GM18909 (cell line): ENCODE data around the gene CPNE5.

Experiments
- ATAC-seq: cut with Tn5 transposase; IDR thresholded peaks from one replicate; pipeline ENCODE4 v1.9.1; 2021; ENCODE audit warnings: mild to moderate bottlenecking; ENCODE audit not compliant: unreplicated experiment, poor library complexity

CPNE5 gene

GRCh38 chr6:36837022-36837339 is 2.3 kb downstream of the CPNE5 start:
- no peak for ATAC-seq

DNA sequence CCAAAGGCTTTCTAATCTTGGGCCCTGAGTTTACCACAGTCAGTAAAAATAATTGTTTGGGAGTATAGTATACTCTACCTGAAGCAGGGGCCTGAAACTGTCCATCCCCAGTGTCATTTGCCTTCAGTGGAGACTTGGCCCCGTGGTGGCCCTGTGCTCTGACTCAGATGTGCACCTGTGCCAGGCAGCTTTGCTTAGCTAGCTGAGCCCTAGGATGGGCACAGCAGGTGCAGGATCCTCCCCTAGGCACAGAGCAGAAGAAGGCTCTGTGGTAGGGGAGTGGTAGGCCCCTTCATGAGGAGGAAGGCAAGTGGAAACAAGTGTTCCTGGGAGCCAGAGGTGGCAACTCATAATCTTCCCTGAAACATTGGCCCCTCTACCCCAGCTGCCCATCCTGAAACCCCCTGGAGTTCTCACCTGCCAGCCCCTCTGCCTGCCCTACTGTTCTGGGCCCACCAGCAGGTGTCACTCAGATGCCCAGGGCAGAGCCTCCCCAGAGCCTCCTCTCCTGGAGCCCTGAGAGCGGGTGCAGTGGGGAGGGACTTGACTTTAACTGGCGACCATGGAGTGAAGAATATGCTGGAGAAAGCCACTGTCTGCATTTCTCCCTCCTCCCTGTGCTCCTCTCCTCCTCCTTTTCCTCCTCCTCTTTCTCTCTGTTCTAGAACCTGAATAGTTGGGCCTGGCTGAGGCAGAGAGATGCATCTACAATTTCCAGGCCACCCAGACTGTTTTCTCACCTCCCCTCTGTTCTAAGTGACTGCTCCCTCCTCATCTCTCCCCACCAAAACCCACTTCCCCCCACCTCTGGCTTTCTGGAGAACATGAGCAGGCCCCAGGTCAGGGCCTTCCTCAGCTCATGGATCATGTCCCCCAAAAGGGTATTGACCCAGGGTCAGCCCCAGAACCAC is 2.9 kb downstream of the CPNE5 start:
- ATAC-seq, result no peak

DNA sequence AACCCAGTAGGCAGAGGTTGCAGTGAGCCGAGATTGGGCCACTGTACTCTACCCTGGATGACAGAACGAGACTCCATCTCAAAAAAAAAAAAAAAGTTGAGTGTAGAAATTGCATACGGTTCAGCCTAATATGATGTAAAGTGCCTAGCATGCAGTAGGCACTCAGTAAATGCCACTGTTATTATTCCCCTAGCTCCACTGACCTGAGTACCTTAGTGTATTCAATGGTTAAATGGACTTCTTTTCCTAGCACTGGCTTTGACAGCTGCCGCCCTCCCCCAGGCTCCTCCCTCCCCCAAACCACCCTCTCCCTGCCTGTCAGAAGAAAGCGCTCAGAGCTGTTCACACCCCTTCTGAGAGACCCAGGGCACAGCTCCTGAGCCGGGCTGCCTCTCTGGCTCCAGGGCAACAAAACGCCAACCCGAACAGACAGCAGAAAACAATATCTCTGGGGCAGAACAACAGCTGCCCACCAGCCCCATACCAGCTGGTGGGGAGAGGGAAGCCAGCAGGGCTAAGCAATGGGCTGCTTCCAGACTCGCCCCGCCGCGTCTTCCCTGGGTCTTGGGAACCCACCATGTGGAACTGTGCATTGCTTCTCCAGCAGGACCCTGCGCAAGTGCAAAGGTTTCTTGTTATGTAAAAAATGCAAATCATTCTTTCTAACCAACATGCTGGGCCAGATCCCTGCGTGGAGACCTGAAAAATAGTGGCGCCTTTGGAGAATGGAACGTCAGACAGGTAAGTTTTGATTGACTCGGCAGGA is 4.5 kb downstream of the CPNE5 start:
- ATAC-seq, result no peak

- no peak for ATAC-seq
Observed at GRCh38 chr6:36833182-36833789, 6.0 kb downstream of the CPNE5 start.

DNA sequence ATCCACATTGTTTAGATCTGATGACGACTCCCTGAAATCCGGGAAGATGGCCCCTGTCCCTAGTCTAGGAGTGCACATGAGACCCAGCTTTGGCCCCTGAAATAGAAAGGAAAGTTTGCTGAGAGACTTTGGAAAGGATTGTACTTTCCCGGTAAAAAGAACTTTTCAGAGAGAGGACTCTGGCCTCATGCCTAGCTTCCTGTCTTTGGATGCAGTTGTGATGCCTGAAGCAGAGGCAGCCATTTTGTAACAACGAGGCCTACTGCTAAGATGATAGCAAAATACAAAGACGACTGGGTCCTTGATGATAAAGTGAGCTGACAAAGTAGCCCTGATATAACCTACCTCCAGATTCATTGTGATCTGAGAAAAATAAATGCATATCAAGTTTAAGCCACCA is 6.9 kb downstream of the CPNE5 start:
- ATAC-seq, result no peak

DNA sequence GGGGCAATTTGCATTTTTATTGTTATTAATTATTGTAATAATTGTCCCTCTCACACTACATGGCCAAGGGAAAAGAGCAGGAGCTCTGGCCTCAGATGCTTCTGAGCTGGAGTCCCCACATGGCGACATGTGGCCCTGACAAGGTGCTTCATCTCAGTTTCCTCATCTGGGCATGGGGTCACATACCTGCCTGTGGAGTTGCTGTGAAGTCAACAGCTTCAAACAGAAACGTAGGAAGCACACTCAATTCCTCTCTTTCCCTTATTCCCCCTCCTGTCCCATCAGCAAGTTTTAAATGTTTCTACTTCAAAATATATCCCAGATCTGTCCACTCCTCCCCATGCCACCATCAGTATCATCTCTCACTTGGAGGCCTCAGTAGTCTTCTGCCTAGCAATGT is 8.7 kb downstream of the CPNE5 start:
- ATAC-seq, result no peak

GRCh38 chr6:36829919-36830544 is 9.2 kb downstream of the CPNE5 start:
- ATAC-seq, result no peak

DNA sequence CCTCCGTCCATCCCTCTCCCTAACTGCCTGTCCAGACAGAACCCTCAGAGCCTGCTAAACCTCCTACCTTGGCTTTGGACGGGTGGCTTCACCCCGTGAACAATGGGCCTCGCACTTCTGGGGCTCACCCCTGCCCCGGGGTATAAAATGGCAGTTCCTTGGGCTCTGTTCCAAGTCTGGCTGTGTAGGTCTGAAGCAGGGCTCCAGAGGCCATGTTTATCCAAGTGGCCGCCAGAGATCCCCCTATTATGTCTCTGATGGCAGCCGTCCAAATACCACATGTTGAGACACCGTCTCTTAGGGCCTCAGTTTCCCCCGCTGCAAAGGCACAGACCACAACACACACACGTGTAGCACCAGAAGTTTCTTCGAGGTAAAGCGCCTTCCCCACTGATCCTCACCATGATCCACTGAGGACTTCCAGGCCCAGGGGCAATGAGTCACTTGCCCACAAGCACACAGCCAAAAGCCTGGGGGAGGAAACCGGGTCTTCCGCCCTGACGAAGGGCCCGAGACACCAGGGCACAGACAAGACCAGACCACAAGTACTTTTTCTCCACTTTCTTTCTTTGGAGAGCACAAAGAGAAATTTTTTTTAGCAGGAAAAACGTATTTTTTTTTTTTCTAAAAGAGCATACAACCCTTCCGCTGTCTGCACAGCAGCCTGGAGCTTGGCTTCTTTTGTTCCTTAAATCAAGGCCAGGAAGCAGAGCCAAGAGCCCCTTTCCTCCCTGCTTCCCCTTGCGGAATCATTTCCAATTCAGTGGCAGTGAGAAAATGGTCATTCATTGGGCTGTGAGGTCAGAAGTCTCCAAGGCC is 11.8 kb downstream of the CPNE5 start:
- ATAC-seq, result no peak

GRCh38 chr6:36826520-36827227 is 12.6 kb downstream of the CPNE5 start:
- ATAC-seq, result no peak

DNA sequence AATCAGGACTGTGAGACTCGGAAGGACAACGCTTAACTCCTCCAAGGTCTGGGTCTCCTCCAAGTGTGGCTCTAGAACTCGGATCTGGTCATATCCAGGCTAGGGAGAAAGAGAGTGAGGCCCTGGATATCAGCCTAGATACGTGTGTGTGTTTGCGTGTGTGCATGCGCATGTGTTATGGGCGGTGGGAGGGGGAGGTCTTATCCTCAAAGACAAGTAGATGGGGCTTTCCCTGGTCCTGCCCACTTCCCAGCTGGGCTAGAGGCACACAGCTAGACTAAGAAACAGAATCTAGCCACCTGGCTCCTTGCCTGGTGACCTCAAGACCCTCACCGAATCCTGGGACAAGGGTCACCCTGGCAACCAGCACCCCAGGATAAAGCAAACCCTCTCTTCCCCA is 13.2 kb downstream of the CPNE5 start:
- no peak for ATAC-seq

- no peak for ATAC-seq
Observed at GRCh38 chr6:36825452-36825851, 13.8 kb downstream of the CPNE5 start.

GRCh38 chr6:36824253-36824652 is 15.0 kb downstream of the CPNE5 start:
- ATAC-seq, result no peak

GRCh38 chr6:36823421-36824096 is 15.7 kb downstream of the CPNE5 start:
- no peak for ATAC-seq

- no peak for ATAC-seq
Observed at GRCh38 chr6:36822506-36823269, 16.6 kb downstream of the CPNE5 start.

DNA sequence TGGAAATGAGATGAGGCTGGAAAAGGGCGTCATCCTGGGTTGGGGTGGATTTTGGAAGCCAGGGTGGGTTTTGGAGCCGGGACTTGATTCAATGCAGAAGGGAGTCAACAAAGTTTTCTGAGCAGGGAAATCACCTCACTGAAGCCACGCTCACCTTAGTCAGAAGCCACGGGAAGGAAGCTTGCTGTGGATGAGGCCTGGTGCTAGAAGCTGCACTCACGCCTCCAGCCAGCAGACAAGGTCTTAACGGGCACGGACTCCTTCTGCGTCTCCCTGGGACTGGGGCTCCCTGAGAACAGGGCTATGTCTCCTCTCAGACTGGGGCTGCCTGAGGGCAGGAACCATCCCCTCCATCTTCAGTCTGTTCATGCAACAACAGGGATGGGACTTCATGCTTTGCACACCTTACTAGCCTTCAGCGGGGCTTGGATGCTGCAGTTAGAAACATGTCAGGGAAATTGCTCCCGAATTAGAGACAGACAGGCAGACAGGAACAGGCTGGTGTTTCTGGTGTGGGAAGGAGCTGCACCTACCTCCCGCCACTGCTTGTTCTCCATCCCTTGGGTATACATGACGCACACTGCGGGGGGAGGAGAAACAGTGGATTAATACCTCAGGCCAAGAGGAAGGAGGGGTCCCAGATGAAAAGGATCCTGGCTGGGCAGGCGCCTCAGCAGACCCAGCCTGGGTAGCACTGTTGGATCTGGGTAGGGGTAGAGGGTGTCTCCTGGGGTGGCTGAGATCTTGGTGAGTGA is 17.5 kb downstream of the CPNE5 start:
- no peak for ATAC-seq

- no peak for ATAC-seq
Observed at GRCh38 chr6:36820700-36821580, 18.3 kb downstream of the CPNE5 start.
